Colonic mucosa (tissue), 4 donors: ENCODE results near the gene FBXL4. TPM values are rescaled to one million over a fixed set of nuclear protein-coding genes. Genes with fewer than 3 reads are reported as not detected.

ENCODE experiments used
- DNase-seq: peaks from one replicate; pipeline ENCODE4 v3.0.0-alpha.2; 2020
- H3K27ac ChIP-seq: fragments of 200-600 bp; one replicate; pipeline ENCODE4 v1.8.0; 2021
- H3K27me3 ChIP-seq: fragments of 200-600 bp; one replicate; pipeline ENCODE4 v1.8.0; 2021
- H3K36me3 ChIP-seq: fragments of 200-600 bp; one replicate; pipeline ENCODE4 v1.8.0; 2021
- H3K4me1 ChIP-seq: fragments of 200-600 bp; one replicate; pipeline ENCODE4 v1.8.0; 2021; ENCODE audit warnings: mild to moderate bottlenecking
- H3K4me3 ChIP-seq: fragments of 200-600 bp; one replicate; pipeline ENCODE4 v1.8.0; 2021
- H3K9ac ChIP-seq, 2 donors: one replicate each; pipeline ENCODE4 v1.7.0; 2013; ENCODE audit warnings: control low read depth in 2 of 2, low read depth in 2 of 2, low read length in 2 of 2
- H3K9me3 ChIP-seq: fragments of 200-600 bp; one replicate; pipeline ENCODE4 v1.8.0; 2021
- intact Hi-C: fragments of 100-400 bp; cut with DNase I; formaldehyde crosslinking; loops from one replicate; pipeline ENCODE4 v1.14.1; 2022
- total RNA-seq, 2 donors: library from RNA; stranded (reverse); fragmentation: NEBNext Ultra II Directional in 1 of 2; extraction: Animal tissue kit (Norgen Biotek cat#: 25700) in 1 of 2; gene quantifications; one replicate each; pipeline ENCODE4 v1.2.1, GENCODE V29; 2021
- TF ChIP-seq, protein P1 (sequence below): fragments of 200-600 bp; IDR thresholded peaks from one replicate; pipeline ENCODE4 v1.8.0; 2022; ENCODE audit warnings: antibody characterized with exemption, mild to moderate bottlenecking
- donor health status: healthy.
- donor health status: DM: no; HTN: no; CAD: no.
- donor health status: DM: no; HTN: no; CAD: no.

The FBXL4 gene
- total RNA-seq, 2 donors from 2014 or later = 10.6 to 16.1 TPM

DNA sequence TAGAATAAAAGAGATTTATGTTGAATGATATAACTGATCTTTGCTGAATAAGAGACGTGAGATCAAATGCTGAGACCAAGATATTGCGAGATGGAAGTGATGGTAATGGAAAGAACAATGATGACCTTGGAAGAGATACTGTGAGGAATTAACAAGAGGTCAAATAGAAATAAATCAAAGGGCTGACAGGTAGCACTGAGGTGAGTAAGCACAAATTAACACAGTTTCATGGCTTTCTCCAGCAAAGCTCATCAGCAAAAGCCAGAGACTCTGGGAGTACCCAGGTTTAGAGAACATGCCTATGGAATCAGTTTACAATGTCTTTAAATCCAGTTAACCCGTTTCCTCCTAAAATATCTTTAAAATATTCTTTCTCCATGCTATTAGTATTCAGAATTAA is 60.1 kb downstream of the FBXL4 start:
- Histone ChIP-seq H3K36me3 (no peaks in the 10 kb centered on the region), H3K27ac (no peak overlapping the region), H3K9me3 (no peaks in the 10 kb centered on the region), H3K27me3 (no peaks in the 10 kb centered on the region), H3K4me3 (no peak overlapping the region), H3K9ac (no peak overlapping the region), H3K4me1 (no peaks in the 10 kb centered on the region)
- no peak for DNase-seq
- TF ChIP-seq, protein P1, sequence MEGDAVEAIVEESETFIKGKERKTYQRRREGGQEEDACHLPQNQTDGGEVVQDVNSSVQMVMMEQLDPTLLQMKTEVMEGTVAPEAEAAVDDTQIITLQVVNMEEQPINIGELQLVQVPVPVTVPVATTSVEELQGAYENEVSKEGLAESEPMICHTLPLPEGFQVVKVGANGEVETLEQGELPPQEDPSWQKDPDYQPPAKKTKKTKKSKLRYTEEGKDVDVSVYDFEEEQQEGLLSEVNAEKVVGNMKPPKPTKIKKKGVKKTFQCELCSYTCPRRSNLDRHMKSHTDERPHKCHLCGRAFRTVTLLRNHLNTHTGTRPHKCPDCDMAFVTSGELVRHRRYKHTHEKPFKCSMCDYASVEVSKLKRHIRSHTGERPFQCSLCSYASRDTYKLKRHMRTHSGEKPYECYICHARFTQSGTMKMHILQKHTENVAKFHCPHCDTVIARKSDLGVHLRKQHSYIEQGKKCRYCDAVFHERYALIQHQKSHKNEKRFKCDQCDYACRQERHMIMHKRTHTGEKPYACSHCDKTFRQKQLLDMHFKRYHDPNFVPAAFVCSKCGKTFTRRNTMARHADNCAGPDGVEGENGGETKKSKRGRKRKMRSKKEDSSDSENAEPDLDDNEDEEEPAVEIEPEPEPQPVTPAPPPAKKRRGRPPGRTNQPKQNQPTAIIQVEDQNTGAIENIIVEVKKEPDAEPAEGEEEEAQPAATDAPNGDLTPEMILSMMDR = no peak
- intact Hi-C loops = no loop called here

DNA sequence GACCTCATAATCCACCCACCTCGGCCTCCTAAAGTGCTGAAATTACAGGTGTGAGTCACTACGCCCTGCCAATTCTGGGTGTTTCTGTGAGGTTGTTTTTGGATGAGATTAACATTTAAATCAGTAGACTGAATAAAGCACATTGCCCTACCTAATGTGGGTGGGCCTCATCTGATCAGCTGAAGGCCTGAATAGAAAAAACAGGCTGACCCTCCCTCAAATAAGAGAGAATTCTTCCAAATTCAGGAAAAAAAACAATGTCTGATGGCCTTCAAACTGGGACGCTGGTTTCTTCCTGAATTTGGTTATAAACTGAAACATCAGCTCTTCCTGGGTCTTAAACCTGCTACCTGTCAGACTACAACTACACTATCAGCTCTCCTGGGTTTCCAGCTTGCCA is 62.4 kb downstream of the FBXL4 start:
- no peak for DNase-seq
- Histone ChIP-seq H3K4me3 (no peak overlapping the region), H3K4me1 (no peaks in the 10 kb centered on the region), H3K9me3 (no peaks in the 10 kb centered on the region), H3K36me3 (no peaks in the 10 kb centered on the region), H3K27me3 (no peaks in the 10 kb centered on the region), H3K27ac (no peak overlapping the region), H3K9ac (no peak overlapping the region)
- intact Hi-C loops = no loop called here
- TF ChIP-seq, protein P1 = no peak

DNA sequence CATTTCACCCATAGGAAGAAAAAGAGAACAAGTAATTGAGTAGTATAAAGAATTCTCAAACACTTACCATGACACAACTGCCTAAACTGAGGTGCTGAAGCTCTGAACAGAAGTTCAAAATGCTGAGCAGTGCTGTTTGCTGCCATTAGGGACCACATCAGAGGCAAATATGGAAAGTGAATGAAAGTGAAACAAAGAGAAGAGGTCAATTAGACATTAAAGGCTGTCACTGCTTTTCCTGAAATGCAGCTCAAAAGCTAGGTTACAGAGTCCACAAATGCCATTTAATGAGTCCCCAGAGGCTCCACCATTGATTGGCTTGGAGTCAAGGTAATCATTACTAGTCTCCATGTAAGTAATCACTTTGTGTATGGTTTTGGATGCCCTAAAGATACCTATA is 67.3 kb downstream of the FBXL4 start:
- H3K9me3 ChIP-seq = no peaks in the 10 kb centered on the region
- DNase-seq = no peak
- no peak overlapping the region for H3K9ac ChIP-seq
- H3K4me1 ChIP-seq = no peaks in the 10 kb centered on the region
- H3K4me3 ChIP-seq = no peak overlapping the region
- no peaks in the 10 kb centered on the region for H3K36me3 ChIP-seq
- TF ChIP-seq, protein P1 = no peak
- intact Hi-C loops = no loop called here
- H3K27ac ChIP-seq = no peak overlapping the region
- H3K27me3 ChIP-seq = no peaks in the 10 kb centered on the region

DNA sequence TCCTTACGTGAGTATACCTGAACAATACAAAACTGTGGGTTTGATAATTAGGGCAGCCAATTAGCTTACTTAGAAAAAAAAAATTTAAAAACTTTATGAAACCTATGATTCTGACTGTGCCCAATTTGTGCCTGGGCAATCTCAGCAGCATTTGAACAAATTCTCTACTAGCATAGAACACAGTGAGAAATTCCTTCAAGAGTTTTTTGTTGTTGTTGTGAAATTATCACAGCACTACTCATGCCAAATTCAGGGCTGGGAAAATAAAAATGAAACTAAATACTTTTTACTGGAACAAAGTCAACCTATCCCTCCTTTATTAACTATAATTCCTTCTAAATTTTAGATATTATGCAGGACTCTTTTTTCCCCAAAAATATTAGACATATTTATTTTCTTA is 70.5 kb downstream of the FBXL4 start:
- TF ChIP-seq, protein P1 = no peak
- Histone ChIP-seq H3K9ac (no peak overlapping the region), H3K27ac (no peak overlapping the region), H3K4me3 (no peak overlapping the region), H3K9me3 (no peaks in the 10 kb centered on the region), H3K27me3 (no peaks in the 10 kb centered on the region), H3K4me1 (no peaks in the 10 kb centered on the region), H3K36me3 (no peaks in the 10 kb centered on the region)
- intact Hi-C loops = no loop called here
- DNase-seq = no peak

DNA sequence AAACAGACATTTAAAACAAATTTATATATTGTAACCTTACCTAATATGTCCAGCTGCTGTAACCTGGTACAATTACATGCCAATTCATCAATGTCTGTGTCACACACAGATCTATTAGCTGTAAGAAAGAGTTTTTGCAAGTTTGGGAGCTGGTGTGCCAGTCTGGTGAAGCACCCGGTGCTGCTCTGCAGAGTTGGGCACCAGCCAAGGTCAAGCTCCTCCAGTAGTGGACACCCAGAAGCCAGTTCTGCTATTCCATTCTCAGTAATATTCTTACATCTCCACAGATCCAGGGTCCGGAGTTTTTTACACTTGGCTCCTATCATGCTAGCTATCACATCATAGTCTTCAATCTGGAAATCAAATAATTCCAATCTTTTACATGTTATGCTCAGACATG is 72.4 kb downstream of the FBXL4 start:
- Histone ChIP-seq H3K4me3 (no peak overlapping the region), H3K9me3 (no peaks in the 10 kb centered on the region), H3K36me3 (no peaks in the 10 kb centered on the region), H3K27me3 (no peaks in the 10 kb centered on the region), H3K9ac (no peak overlapping the region), H3K4me1 (no peaks in the 10 kb centered on the region), H3K27ac (no peak overlapping the region)
- intact Hi-C loops = no loop called here
- DNase-seq = no peak
- TF ChIP-seq, protein P1 = no peak

DNA sequence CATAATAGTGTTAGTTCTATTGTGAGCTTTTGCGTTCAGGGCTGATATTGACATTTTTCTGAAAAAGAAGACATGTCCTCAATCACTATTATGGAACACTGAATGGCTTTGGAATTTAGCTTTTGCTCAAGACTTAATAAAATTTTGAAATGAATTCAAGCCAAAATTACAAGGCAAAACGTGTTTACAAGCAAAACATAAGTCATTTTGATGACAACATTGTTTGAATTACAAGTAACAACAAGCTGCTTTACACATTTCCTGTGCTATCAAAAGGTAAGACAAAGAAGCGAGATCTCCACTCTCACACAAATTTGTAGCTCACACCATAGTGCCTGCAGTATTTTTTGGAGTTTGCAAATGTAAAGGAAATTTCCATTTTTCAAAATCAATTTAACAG is 75.9 kb downstream of the FBXL4 start:
- intact Hi-C loops = no loop called here
- no peak for DNase-seq
- Histone ChIP-seq H3K27ac (no peak overlapping the region), H3K4me3 (no peak overlapping the region), H3K27me3 (no peaks in the 10 kb centered on the region), H3K36me3 (no peaks in the 10 kb centered on the region), H3K9me3 (no peaks in the 10 kb centered on the region), H3K4me1 (no peaks in the 10 kb centered on the region), H3K9ac (no peak overlapping the region)
- TF ChIP-seq, protein P1 = no peak
